HG03571 (cell line): ENCODE results near the gene ANKIB1.

ENCODE experiments used
- ATAC-seq: cut with Tn5 transposase; IDR thresholded peaks from one replicate; pipeline ENCODE4 v1.9.1; 2021; ENCODE audit not compliant: unreplicated experiment

The ANKIB1 gene

GRCh38 chr7:92266415-92267241 is 20.9 kb downstream of the ANKIB1 start:
- no peak for ATAC-seq

GRCh38 chr7:92268921-92269320 is 23.1 kb downstream of the ANKIB1 start:
- ATAC-seq = no peak

- ATAC-seq = no peak
These were observed 29.6 kb downstream of the ANKIB1 start for GRCh38 chr7:92275327-92275726.

DNA sequence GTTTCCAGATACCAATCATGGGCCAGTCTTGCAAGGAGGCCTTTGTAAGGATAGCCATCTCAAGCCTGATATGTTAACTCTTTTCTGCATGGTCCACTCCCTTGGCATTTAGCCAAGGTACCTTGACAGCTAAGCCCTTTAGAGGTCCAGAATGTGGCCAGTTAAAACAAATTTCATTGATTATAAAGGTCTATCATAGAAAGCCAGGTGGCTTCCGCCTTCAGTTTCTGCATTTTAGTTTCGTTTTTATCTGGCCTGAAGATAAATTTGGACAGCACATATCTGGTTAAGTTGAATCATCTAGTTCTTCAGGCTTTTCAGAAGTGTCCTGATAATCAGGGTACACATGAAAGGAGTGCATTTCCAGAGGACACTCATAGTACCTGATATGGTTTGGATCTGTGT is 30.7 kb downstream of the ANKIB1 start:
- ATAC-seq = peak; percentile 88

GRCh38 chr7:92279396-92280031 is 33.7 kb downstream of the ANKIB1 start:
- no peak for ATAC-seq

- no peak for ATAC-seq
These were observed 35.3 kb downstream of the ANKIB1 start for GRCh38 chr7:92281031-92281430.

DNA sequence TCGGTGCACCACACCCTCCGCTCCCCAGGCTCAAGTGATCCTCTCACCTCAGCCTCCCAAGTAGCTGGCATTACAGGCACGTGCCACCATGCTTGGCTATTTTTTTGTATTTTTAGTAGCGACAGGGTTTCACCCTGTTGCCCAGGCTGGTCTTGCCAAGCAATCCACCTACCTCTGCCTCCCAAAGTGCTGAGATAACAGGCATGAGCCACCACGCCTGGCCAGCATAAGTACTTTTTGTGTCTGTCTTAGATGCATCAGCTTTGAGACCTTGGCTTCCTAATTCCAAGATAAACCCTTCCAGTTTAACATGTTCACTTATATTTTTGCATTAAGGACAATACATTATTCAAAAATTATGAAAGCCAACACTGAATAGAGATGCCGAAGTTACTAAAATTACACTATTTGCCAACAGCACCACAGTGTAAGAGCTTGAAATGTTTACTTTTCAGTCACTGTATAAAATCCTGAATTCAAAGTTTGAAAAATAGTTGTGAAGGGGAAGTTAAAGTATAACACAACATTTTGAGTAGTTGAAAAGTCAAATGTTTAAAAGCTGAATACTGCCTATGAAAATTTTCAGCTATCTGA is 36.5 kb downstream of the ANKIB1 start:
- ATAC-seq = no peak

GRCh38 chr7:92282930-92283329 is 37.2 kb downstream of the ANKIB1 start:
- no peak for ATAC-seq

GRCh38 chr7:92289321-92289720 is 43.5 kb downstream of the ANKIB1 start:
- no peak for ATAC-seq

DNA sequence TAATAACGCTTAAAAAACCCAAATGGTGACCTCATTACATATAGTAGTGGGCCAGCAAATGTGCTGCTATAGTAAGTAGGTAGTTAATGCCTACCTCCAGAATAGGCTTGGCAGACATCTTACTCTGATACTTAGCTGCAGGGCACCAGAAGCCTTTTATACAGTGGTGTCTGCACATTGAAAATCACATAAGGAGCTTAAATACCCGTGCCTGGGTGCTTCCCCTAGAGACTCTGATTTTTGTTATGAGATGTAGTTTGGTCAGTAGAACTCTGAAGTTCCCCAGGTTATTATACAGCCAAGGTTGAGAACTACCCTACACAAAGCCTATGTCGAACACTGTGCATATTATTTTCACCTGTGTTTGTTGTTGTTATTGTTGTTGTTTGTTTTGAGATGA is 47.2 kb downstream of the ANKIB1 start:
- ATAC-seq = no peak

DNA sequence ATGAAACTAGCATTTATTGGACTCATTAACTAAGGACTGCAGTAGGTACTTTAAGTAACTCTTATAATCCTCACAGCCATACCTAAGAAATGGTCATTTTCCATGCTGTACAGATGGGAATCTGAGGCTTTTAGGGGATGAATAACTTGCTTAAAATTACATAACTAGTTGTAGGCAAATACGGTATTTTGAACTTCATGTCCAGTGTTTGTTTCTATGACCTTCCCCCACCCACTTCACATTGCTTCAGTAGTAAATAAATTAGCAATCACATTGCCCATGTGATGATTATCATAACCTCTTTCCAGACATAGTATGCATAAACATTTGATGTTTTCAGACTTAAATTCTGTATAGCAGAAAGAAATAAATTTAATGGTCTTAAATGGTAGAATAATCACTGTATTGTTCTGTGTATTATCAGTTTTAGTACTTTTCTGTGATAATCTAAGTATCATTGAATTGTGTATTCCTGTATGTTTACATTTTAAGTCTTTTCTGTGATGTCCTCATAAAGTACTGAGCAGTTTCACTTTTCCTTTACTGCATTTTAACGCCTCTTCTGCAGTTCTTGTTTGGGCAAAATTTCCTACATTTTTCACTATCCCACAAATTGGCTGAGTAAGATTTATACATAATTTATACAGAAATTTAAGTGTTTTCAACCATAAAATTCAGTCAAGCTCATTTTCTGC is 48.3 kb downstream of the ANKIB1 start:
- ATAC-seq = no peak

DNA sequence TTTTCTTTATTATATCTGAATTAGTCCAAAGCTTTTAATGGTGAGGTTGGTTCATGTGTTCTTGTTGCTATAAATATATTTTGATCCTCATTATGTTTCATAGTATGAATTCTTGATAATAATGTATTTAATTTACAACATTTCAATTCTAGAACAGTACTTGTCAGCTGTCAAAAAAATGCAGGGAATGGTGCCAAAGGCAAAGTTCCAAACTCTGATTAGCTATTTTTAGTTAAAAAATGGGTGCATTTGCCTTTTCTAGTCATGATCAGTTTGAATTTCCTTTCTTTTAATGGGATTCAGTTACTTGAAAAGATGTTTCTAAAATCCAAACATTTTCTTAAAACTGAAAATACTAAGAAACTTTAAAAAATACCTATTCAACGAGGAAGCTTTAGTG is 49.6 kb downstream of the ANKIB1 start:
- no peak for ATAC-seq

DNA sequence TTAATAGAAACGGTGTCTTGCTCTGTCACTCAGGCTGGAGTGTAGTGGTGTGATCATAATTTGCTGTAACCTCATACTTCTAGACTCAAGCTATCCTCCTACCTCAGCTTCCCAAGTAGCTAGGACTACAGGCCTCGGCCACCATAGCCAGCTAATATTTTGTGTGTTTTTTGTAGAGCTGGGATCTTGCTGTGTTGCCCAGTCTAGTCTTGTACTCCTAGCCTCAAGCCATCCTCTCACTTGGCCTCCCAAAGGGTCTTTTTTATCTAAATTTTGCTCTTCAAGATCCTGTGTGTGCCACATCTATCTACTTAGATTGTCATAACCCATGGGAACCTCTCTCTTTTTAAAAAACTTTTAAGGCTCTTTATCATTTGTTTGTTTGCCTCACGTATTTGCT is 50.5 kb downstream of the ANKIB1 start:
- no peak for ATAC-seq

DNA sequence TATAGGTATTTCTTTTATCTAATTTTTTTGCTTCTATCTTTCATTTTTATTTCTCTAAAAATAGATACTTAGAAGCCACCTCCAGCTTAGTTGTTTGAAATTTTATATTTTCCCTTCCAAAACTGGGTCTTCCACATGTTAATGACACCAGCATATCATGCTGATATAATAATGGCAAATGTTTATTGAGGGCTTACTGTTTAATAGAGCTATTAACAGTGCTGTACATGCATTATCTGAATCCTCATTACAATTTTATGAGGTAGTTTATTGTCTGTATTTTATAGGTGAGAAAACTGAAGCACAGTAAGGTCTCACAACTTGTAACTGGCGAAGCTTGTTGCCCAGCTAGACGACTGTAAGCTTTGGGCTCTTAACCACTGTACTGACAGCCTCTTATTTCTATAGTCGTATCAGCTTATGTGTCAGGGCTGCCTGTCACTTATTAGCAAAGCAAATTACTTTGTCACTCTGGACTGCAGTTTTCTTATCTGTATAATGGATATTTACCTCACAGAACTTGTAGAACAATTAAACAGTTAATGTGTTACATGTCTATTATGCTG is 51.2 kb downstream of the ANKIB1 start:
- no peak for ATAC-seq

DNA sequence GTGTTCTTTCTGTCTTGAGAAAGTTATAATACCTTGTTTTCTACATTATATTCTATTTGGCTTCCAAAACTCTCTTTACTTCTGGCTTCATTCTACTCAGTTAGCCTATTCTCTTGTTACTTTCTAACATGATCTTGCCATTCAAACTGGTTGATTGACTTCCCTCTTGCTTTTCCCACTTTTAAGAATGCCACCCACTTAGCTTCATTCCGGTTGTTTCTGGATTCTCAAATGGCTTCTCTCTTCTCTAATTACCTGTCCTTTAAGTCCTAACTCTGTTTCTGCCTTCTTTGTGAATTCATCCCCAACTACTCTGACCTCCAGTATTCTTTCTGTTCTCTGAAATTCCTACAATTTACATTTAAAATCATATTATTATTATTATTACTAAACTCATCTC is 52.0 kb downstream of the ANKIB1 start:
- no peak for ATAC-seq

GRCh38 chr7:92303761-92304160 is 58.0 kb downstream of the ANKIB1 start:
- ATAC-seq = no peak

- ATAC-seq = no peak
These were observed 58.7 kb downstream of the ANKIB1 start for GRCh38 chr7:92304406-92304893.

GRCh38 chr7:92306153-92306552 is 60.4 kb downstream of the ANKIB1 start:
- ATAC-seq = no peak

DNA sequence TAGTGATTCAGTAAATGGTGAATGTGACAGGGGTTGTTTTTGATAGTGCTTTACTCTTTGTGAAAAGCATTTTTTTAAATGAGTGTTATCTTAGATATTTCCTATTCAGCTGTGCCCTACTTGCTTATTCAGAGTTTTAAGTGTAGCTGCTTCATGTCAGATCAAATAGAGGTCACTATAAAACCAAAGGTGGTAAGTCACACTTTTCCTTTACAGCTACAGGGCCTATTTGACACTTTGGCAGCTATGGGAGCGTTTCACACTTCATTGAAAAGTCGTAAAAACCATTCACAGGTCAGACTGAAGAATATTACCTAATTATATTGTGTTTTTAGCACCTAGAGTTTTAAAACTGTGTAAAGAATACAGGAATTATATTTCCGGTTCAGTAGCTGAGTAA is 67.3 kb downstream of the ANKIB1 start:
- ATAC-seq = no peak

- no peak for ATAC-seq
These were observed 73.5 kb downstream of the ANKIB1 start for GRCh38 chr7:92319243-92319642.

- ATAC-seq = no peak
These were observed 79.4 kb downstream of the ANKIB1 start for GRCh38 chr7:92325173-92325572.
